ENCODE measurements around the gene ZNF441.
"Not testable (repeated sequence)": the region's sequence is repeated elsewhere in the genome, so short reads cannot be mapped to it uniquely, and the experiment has no call there.

The ZNF441 gene

GRCh38 chr19:11780431-11781020, 13.7 kb downstream of the ZNF441 start:
- DNase-seq (ENCODE audit: low read depth): no peak

GRCh38 chr19:11781295-11782057, 14.7 kb downstream of the ZNF441 start:
- DNase-seq (ENCODE audit: low read depth): no peak

GRCh38 chr19:11783767-11784166, 17.0 kb downstream of the ZNF441 start:
- no peak for DNase-seq (ENCODE audit: low read depth)

- DNase-seq (ENCODE audit: low read depth): no peak
These were observed 17.6 kb downstream of the ZNF441 start for GRCh38 chr19:11784356-11784755.

GRCh38 chr19:11787536-11787935, 20.7 kb downstream of the ZNF441 start:
- DNase-seq (ENCODE audit: low read depth): no peak

GRCh38 chr19:11792942-11793341, 26.1 kb downstream of the ZNF441 start:
- DNase-seq (ENCODE audit: low read depth): no peak

GRCh38 chr19:11797491-11797890, 30.7 kb downstream of the ZNF441 start:
- peak; percentile 81 for DNase-seq (ENCODE audit: low read depth)

GRCh38 chr19:11798391-11799330, 31.9 kb downstream of the ZNF441 start, which contains the start of gene ZNF491:
TSS of gene ZNF491 (plus strand) at chr19:11798523. CDS start at chr19:11805954, 7,431 bp downstream.
- peak; percentile 76 for DNase-seq (ENCODE audit: low read depth)

- DNase-seq (ENCODE audit: low read depth): no peak
These were observed 39.7 kb downstream of the ZNF441 start for GRCh38 chr19:11806354-11807098.

GRCh38 chr19:11807099-11807380, 40.2 kb downstream of the ZNF441 start:
- no peak for DNase-seq (ENCODE audit: low read depth)

- DNase-seq (ENCODE audit: low read depth): no peak
These were observed 46.9 kb downstream of the ZNF441 start for GRCh38 chr19:11813703-11814028.

GRCh38 chr19:11814029-11814699, 47.4 kb downstream of the ZNF441 start, which contains the start of gene ZNF440:
TSS of gene ZNF440 (plus strand) at chr19:11814273. CDS start at chr19:11814448, 175 bp downstream.
- DNase-seq (ENCODE audit: low read depth): peak; percentile 84

GRCh38 chr19:11814700-11815035, 47.9 kb downstream of the ZNF441 start:
- DNase-seq (ENCODE audit: low read depth): no peak

GRCh38 chr19:11821474-11822109, 54.8 kb downstream of the ZNF441 start:
- peak; percentile 22 for DNase-seq (ENCODE audit: low read depth)

GRCh38 chr19:11828957-11829876, 62.4 kb downstream of the ZNF441 start:
- not testable (repeated sequence) for DNase-seq (ENCODE audit: low read depth)

- DNase-seq (ENCODE audit: low read depth): no peak
These were observed 65.6 kb downstream of the ZNF441 start for GRCh38 chr19:11832253-11832912.

GRCh38 chr19:11833541-11833940, 66.7 kb downstream of the ZNF441 start:
- no peak for DNase-seq (ENCODE audit: low read depth)
